ENCODE results near the gene VPS37D. TPM values are rescaled to one million over a fixed set of nuclear protein-coding genes. Genes with fewer than 3 reads are reported as not detected.
"Not testable (repeated sequence)": the region's sequence is repeated elsewhere in the genome, so short reads cannot be mapped to it uniquely, and the experiment has no call there.

VPS37D gene
- total RNA-seq, 1 donor from 2014 or later: 6.6 TPM

- H3K27me3 Mint-ChIP-seq (ENCODE audit: low read depth): peaks cover 57% of the 10 kb centered on the region
- peaks cover 2% of the 10 kb centered on the region for H3K36me3 Mint-ChIP-seq (ENCODE audit: low read depth)
- no peak for DNase-seq (ENCODE audit: low spot score)
- TF ChIP-seq CTCF (IDR thresholded peaks at IDR 0.05): peak; percentile 49
- H3K9me3 Mint-ChIP-seq (ENCODE audit: low read depth): no peaks in the 10 kb centered on the region
- H3K27ac Mint-ChIP-seq (ENCODE audit: unreplicated experiment): no peak overlapping the region
- peak overlapping the region; percentile 49 for H3K4me3 Mint-ChIP-seq (ENCODE audit: unreplicated experiment)
- H3K4me1 Mint-ChIP-seq (ENCODE audit: low read depth): peaks cover 5% of the 10 kb centered on the region
These were observed 19.7 kb upstream of the VPS37D start for GRCh38 chr7:73647725-73648592.

GRCh38 chr7:73648593-73649332 is 18.9 kb upstream of the VPS37D start:
- H3K4me3 Mint-ChIP-seq (ENCODE audit: unreplicated experiment): peak overlapping the region; percentile 49
- peaks cover 2% of the 10 kb centered on the region for H3K36me3 Mint-ChIP-seq (ENCODE audit: low read depth)
- no peaks in the 10 kb centered on the region for H3K9me3 Mint-ChIP-seq (ENCODE audit: low read depth)
- peaks cover 60% of the 10 kb centered on the region for H3K27me3 Mint-ChIP-seq (ENCODE audit: low read depth)
- TF ChIP-seq CTCF (IDR thresholded peaks at IDR 0.05): no peak
- no peak overlapping the region for H3K27ac Mint-ChIP-seq (ENCODE audit: unreplicated experiment)
- peaks cover 5% of the 10 kb centered on the region for H3K4me1 Mint-ChIP-seq (ENCODE audit: low read depth)
- no peak for DNase-seq (ENCODE audit: low spot score)

GRCh38 chr7:73649576-73649975 is 18.1 kb upstream of the VPS37D start:
- Mint-ChIP-seq H3K9me3 (ENCODE audit: low read depth) (no peaks in the 10 kb centered on the region), H3K4me3 (ENCODE audit: unreplicated experiment) (no peak overlapping the region), H3K36me3 (ENCODE audit: low read depth) (no peaks in the 10 kb centered on the region), H3K4me1 (ENCODE audit: low read depth) (peaks cover 5% of the 10 kb centered on the region), H3K27ac (ENCODE audit: unreplicated experiment) (no peak overlapping the region), H3K27me3 (ENCODE audit: low read depth) (peaks cover 56% of the 10 kb centered on the region)
- no peak for DNase-seq (ENCODE audit: low spot score)
- no peak for TF ChIP-seq CTCF (IDR thresholded peaks at IDR 0.05)

GRCh38 chr7:73650524-73650923 is 17.1 kb upstream of the VPS37D start:
- H3K27ac Mint-ChIP-seq (ENCODE audit: unreplicated experiment): no peak overlapping the region
- peaks cover 54% of the 10 kb centered on the region for H3K27me3 Mint-ChIP-seq (ENCODE audit: low read depth)
- no peak overlapping the region for H3K4me3 Mint-ChIP-seq (ENCODE audit: unreplicated experiment)
- no peak for TF ChIP-seq CTCF (IDR thresholded peaks at IDR 0.05)
- no peak for DNase-seq (ENCODE audit: low spot score)
- no peaks in the 10 kb centered on the region for H3K9me3 Mint-ChIP-seq (ENCODE audit: low read depth)
- H3K4me1 Mint-ChIP-seq (ENCODE audit: low read depth): peaks cover 5% of the 10 kb centered on the region
- peaks cover 1% of the 10 kb centered on the region for H3K36me3 Mint-ChIP-seq (ENCODE audit: low read depth)

- TF ChIP-seq CTCF (IDR thresholded peaks at IDR 0.05): no peak
- no peaks in the 10 kb centered on the region for H3K9me3 Mint-ChIP-seq (ENCODE audit: low read depth)
- H3K36me3 Mint-ChIP-seq (ENCODE audit: low read depth): peaks cover 1% of the 10 kb centered on the region
- no peak overlapping the region for H3K27ac Mint-ChIP-seq (ENCODE audit: unreplicated experiment)
- H3K27me3 Mint-ChIP-seq (ENCODE audit: low read depth): peaks cover 40% of the 10 kb centered on the region
- H3K4me1 Mint-ChIP-seq (ENCODE audit: low read depth): peaks cover 5% of the 10 kb centered on the region
- H3K4me3 Mint-ChIP-seq (ENCODE audit: unreplicated experiment): no peak overlapping the region
- no peak for DNase-seq (ENCODE audit: low spot score)
These were observed 15.1 kb upstream of the VPS37D start for GRCh38 chr7:73652541-73652949.

GRCh38 chr7:73655309-73655708 is 12.3 kb upstream of the VPS37D start:
- H3K27ac Mint-ChIP-seq (ENCODE audit: unreplicated experiment); H3K4me3 Mint-ChIP-seq (ENCODE audit: unreplicated experiment); H3K9me3 Mint-ChIP-seq (ENCODE audit: low read depth); H3K4me1 Mint-ChIP-seq (ENCODE audit: low read depth); DNase-seq (ENCODE audit: low spot score); H3K36me3 Mint-ChIP-seq (ENCODE audit: low read depth): not testable (repeated sequence)
- H3K27me3 Mint-ChIP-seq (ENCODE audit: low read depth): peaks cover 29% of the 10 kb centered on the region

All from chondrocyte (in vitro differentiated cells).